ENCODE results near the gene ARAP3.
A peak's percentile ranks its signal among the peaks of the same experiment; 100 is the strongest.

The ARAP3 gene

DNA sequence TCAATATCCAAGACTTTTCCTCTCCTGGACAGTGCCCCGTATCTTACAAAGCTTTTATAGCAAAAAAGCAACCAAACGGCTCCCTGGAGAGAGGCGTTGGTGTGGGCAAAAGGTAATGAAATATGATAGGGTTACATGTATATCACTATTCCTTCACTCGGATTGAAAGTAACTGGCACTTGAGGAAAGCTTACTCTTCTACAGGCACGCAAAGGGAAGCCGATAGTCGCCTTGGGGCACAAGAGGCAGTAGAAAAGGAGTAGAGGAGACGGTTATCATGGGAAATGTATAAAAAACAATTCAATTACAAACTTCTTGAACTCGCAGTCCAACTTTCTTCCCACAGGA is 64.4 kb downstream of the ARAP3 start:
- Histone ChIP-seq H3K79me2 (ENCODE audit: control insufficient read depth, insufficient read depth, low read length, poor library complexity) (peaks cover 15% of the 10 kb centered on the region), H3K4ac (ENCODE audit: low read depth, low read length) (peak overlapping the region; percentile 53), H2AFZ (ENCODE audit: insufficient read depth, low read length, poor library complexity) (no peak overlapping the region), H4K12ac (ENCODE audit: low read depth, low read length) (no peak overlapping the region), H3K9ac (ENCODE audit: low read length) (peak overlapping the region; percentile 35), H2BK12ac (ENCODE audit: low read length) (no peak overlapping the region), H3K14ac (ENCODE audit: low read length) (no peak overlapping the region), H3K27me3 (ENCODE audit: insufficient read depth, low read length) (no peaks in the 10 kb centered on the region), H2BK120ac (ENCODE audit: insufficient read depth, low read length, poor library complexity) (no peak overlapping the region), H4K91ac (ENCODE audit: low read depth, low read length) (no peak overlapping the region), H3K9me3 (ENCODE audit: insufficient read depth, low read depth, low read length) (no peaks in the 10 kb centered on the region), H3K4me2 (ENCODE audit: low read length) (peak overlapping the region; percentile 72), H2BK5ac (ENCODE audit: low read depth, low read length, poor library complexity) (peak overlapping the region; percentile 19), H4K8ac (ENCODE audit: low read depth, low read length) (no peak overlapping the region), H3K27ac (ENCODE audit: low read depth, low read length) (no peak overlapping the region), H3K4me3 (ENCODE audit: low read depth, low read length) (peak overlapping the region; percentile 87), H3K4me1 (ENCODE audit: control insufficient read depth in 1 of 2, insufficient read depth in 2 of 2, low read length in 2 of 2) (no peaks in the 10 kb centered on the region), H3K23ac (ENCODE audit: low read length) (no peak overlapping the region), H3K36me3 (ENCODE audit: control insufficient read depth in 1 of 2, insufficient read depth in 2 of 2, low read length in 2 of 2) (peaks cover 8 to 14% of the 10 kb centered on the region in 2 experiments), H2AK5ac (ENCODE audit: low read length) (no peak overlapping the region), H3K18ac (ENCODE audit: low read length) (no peak overlapping the region), H3K79me1 (ENCODE audit: low read length) (peaks cover 5% of the 10 kb centered on the region)
- no CpG with 5 or more reads among the region's 9 CpGs for WGBS (ENCODE audit: extremely low coverage, insufficient coverage, insufficient read length)
- no peak for DNase-seq

DNA sequence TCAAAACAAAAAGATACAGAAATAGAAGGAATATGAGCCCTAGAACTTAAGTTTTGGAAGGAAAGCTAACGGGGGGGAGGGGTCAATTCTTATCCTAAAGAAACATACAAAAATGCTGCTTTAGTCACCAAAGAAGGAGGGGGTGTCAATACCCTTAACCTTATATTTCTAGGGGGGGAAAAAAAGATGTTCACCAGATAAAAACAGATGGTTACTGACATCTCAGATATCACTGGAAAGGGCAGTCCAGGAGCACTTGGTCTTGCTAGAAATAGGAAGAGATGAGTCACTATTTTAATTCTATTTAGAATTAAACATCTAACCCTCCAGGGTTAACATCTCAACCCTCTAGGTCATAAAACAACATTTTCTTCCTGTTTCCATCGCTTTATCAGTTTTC is 64.9 kb downstream of the ARAP3 start:
- Histone ChIP-seq H3K9me3 (ENCODE audit: insufficient read depth, low read depth, low read length) (no peaks in the 10 kb centered on the region), H3K27ac (ENCODE audit: low read depth, low read length) (no peak overlapping the region), H3K14ac (ENCODE audit: low read length) (no peak overlapping the region), H3K4ac (ENCODE audit: low read depth, low read length) (peak overlapping the region; percentile 78), H2AFZ (ENCODE audit: insufficient read depth, low read length, poor library complexity) (no peak overlapping the region), H2BK120ac (ENCODE audit: insufficient read depth, low read length, poor library complexity) (no peak overlapping the region), H3K79me1 (ENCODE audit: low read length) (peaks cover 5% of the 10 kb centered on the region), H2BK5ac (ENCODE audit: low read depth, low read length, poor library complexity) (no peak overlapping the region), H3K36me3 (ENCODE audit: control insufficient read depth in 1 of 2, insufficient read depth in 2 of 2, low read length in 2 of 2) (peaks cover 6 to 12% of the 10 kb centered on the region in 2 experiments), H2AK5ac (ENCODE audit: low read length) (no peak overlapping the region), H3K9ac (ENCODE audit: low read length) (no peak overlapping the region), H3K18ac (ENCODE audit: low read length) (no peak overlapping the region), H3K79me2 (ENCODE audit: control insufficient read depth, insufficient read depth, low read length, poor library complexity) (peaks cover 15% of the 10 kb centered on the region), H4K91ac (ENCODE audit: low read depth, low read length) (no peak overlapping the region), H3K4me3 (ENCODE audit: low read depth, low read length) (no peak overlapping the region), H3K27me3 (ENCODE audit: insufficient read depth, low read length) (no peaks in the 10 kb centered on the region), H3K23ac (ENCODE audit: low read length) (no peak overlapping the region), H3K4me1 (ENCODE audit: control insufficient read depth in 1 of 2, insufficient read depth in 2 of 2, low read length in 2 of 2) (no peaks in the 10 kb centered on the region), H2BK12ac (ENCODE audit: low read length) (no peak overlapping the region), H4K12ac (ENCODE audit: low read depth, low read length) (no peak overlapping the region), H3K4me2 (ENCODE audit: low read length) (peak overlapping the region; percentile 72), H4K8ac (ENCODE audit: low read depth, low read length) (no peak overlapping the region)
- no CpG with 5 or more reads among the region's 2 CpGs for WGBS (ENCODE audit: extremely low coverage, insufficient coverage, insufficient read length)
- DNase-seq, result no peak

DNA sequence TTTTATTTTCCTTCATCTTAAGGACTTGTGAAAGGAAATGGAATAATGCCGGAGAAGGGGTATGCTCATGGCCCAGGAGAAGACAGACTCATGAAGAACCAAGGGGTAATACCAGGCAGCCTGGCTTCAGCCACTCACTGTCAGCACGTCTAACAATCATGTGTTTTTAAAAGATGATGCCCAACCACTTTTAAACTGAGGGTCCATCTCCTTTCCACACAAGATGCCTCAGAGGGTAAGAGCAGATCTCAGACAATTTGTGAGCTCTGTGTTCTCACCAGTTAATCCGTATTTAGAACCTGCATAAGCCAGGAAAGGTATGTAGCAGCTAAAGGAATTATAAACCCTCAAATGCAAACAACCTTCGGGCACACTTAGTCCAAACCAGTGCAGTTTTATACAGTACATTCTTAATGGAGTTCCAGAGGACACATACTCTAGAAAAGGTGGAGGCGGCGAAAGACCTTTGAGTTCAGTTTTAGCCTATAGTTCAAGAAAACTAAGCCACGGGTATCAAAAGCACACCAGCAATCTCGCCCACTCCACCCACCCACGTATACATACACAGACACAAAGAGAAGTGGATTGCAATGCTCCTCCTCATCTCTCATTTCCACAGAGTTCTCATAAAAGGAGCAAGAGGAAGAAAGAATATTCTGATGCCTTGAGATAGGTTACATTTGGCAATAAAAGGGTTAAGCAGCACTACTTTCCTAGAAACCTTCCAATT is 65.9 kb downstream of the ARAP3 start:
- Histone ChIP-seq H2BK12ac (ENCODE audit: low read length) (no peak overlapping the region), H3K9me3 (ENCODE audit: insufficient read depth, low read depth, low read length) (no peaks in the 10 kb centered on the region), H2AFZ (ENCODE audit: insufficient read depth, low read length, poor library complexity) (no peak overlapping the region), H3K79me1 (ENCODE audit: low read length) (peaks cover 5% of the 10 kb centered on the region), H4K8ac (ENCODE audit: low read depth, low read length) (no peak overlapping the region), H2BK5ac (ENCODE audit: low read depth, low read length, poor library complexity) (no peak overlapping the region), H3K23ac (ENCODE audit: low read length) (no peak overlapping the region), H3K18ac (ENCODE audit: low read length) (no peak overlapping the region), H3K4me1 (ENCODE audit: control insufficient read depth in 1 of 2, insufficient read depth in 2 of 2, low read length in 2 of 2) (no peaks in the 10 kb centered on the region), H4K91ac (ENCODE audit: low read depth, low read length) (no peak overlapping the region), H3K27ac (ENCODE audit: low read depth, low read length) (no peak overlapping the region), H3K79me2 (ENCODE audit: control insufficient read depth, insufficient read depth, low read length, poor library complexity) (peaks cover 15% of the 10 kb centered on the region), H2BK120ac (ENCODE audit: insufficient read depth, low read length, poor library complexity) (no peak overlapping the region), H2AK5ac (ENCODE audit: low read length) (no peak overlapping the region), H3K4ac (ENCODE audit: low read depth, low read length) (peak overlapping the region; percentile 77), H3K36me3 (ENCODE audit: control insufficient read depth in 1 of 2, insufficient read depth in 2 of 2, low read length in 2 of 2) (peaks cover 3 to 9% of the 10 kb centered on the region in 2 experiments), H3K27me3 (ENCODE audit: insufficient read depth, low read length) (no peaks in the 10 kb centered on the region), H3K4me3 (ENCODE audit: low read depth, low read length) (no peak overlapping the region), H3K4me2 (ENCODE audit: low read length) (peak overlapping the region; percentile 28), H3K9ac (ENCODE audit: low read length) (no peak overlapping the region), H3K14ac (ENCODE audit: low read length) (no peak overlapping the region), H4K12ac (ENCODE audit: low read depth, low read length) (no peak overlapping the region)
- WGBS (ENCODE audit: extremely low coverage, insufficient coverage, insufficient read length), result no CpG with 5 or more reads among the region's 9 CpGs
- DNase-seq, result no peak

DNA sequence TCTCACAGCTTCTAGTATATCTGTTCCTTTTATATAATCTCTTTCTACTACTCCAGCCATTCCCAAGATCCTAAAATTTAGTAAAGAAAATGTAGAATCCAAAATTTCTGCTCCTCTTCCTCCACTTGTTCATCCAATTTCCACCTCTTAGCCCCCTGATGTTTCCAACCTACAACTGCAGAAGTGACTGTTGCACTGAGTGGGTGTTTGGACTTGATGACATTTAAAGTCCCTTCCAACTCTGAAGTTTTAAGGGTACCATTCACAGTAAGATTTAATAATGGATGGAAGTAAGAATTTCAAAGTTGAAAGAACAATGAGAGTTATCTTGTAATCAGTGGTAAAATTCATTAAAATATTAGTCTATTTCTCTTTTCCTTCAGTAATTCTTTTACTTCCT is 68.7 kb downstream of the ARAP3 start:
- H2BK120ac ChIP-seq (ENCODE audit: insufficient read depth, low read length, poor library complexity), result no peak overlapping the region
- no peaks in the 10 kb centered on the region for H3K9me3 ChIP-seq (ENCODE audit: insufficient read depth, low read depth, low read length)
- H3K9ac ChIP-seq (ENCODE audit: low read length), result no peak overlapping the region
- peaks cover 17% of the 10 kb centered on the region for H3K79me2 ChIP-seq (ENCODE audit: control insufficient read depth, insufficient read depth, low read length, poor library complexity)
- no peak overlapping the region for H3K4me2 ChIP-seq (ENCODE audit: low read length)
- H3K4me3 ChIP-seq (ENCODE audit: low read depth, low read length), result no peak overlapping the region
- no peak overlapping the region for H3K23ac ChIP-seq (ENCODE audit: low read length)
- no peak overlapping the region for H4K8ac ChIP-seq (ENCODE audit: low read depth, low read length)
- no peak overlapping the region for H4K91ac ChIP-seq (ENCODE audit: low read depth, low read length)
- H2BK5ac ChIP-seq (ENCODE audit: low read depth, low read length, poor library complexity), result no peak overlapping the region
- H2BK12ac ChIP-seq (ENCODE audit: low read length), result no peak overlapping the region
- H3K36me3 ChIP-seq (ENCODE audit: control insufficient read depth in 1 of 2, insufficient read depth in 2 of 2, low read length in 2 of 2), result peaks cover 0 to 3% of the 10 kb centered on the region in 2 experiments
- H3K79me1 ChIP-seq (ENCODE audit: low read length), result peaks cover 1% of the 10 kb centered on the region
- no peaks in the 10 kb centered on the region for H3K4me1 ChIP-seq (ENCODE audit: control insufficient read depth in 1 of 2, insufficient read depth in 2 of 2, low read length in 2 of 2)
- no peak overlapping the region for H2AK5ac ChIP-seq (ENCODE audit: low read length)
- no peak overlapping the region for H3K27ac ChIP-seq (ENCODE audit: low read depth, low read length)
- no peak overlapping the region for H3K18ac ChIP-seq (ENCODE audit: low read length)
- H2AFZ ChIP-seq (ENCODE audit: insufficient read depth, low read length, poor library complexity), result no peak overlapping the region
- no peak overlapping the region for H3K14ac ChIP-seq (ENCODE audit: low read length)
- H3K27me3 ChIP-seq (ENCODE audit: insufficient read depth, low read length), result no peaks in the 10 kb centered on the region
- no peak overlapping the region for H4K12ac ChIP-seq (ENCODE audit: low read depth, low read length)
- DNase-seq, result no peak
- H3K4ac ChIP-seq (ENCODE audit: low read depth, low read length), result no peak overlapping the region

Measured in trophoblast cell (in vitro differentiated cells and primary cell).